GM12873 (cell line): ENCODE results near the gene PGM5.

Source experiments
- TF ChIP-seq, protein P1 (sequence below): IDR thresholded peaks from 2 replicates; pipeline ENCODE4 v1.5.1; 2012; ENCODE audit warnings: low read depth, mild to moderate bottlenecking, moderate library complexity, low read length, control low read depth; ENCODE audit not compliant: insufficient read depth; ENCODE audit errors: missing control alignments

The PGM5 gene

DNA sequence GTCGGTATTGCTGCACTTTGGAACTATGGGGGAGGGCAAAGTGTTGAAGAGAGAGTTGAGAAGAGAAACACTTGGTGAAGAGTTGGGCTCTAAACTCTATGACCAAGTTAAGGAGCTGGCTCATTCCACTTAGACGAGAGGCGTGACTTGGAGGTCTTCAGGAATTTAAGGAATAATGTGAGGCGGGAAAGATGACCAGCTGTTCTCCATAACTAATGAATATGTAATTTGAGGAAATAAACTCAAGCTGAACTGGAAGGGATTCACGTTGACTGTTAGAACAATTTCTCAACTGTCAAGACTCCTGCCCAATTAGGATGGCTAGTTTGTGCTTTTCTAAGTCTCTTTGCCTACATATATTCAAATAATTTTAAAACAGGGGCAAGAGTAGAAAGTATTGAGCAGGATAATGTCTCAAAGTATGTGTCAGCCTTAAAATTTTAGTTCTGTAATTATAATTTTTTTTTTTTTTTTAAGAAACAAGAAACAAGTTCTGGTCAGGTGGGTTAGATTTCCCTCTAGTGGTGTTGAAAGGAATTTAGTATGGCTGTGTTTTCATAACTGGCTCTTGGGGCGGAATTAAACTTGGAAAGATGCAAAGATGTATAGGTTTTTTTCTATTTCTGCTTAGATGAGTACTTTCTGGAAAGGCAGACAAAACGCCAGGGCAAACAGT, 150.9 kb downstream of the PGM5 start:
- TF ChIP-seq, protein P1, sequence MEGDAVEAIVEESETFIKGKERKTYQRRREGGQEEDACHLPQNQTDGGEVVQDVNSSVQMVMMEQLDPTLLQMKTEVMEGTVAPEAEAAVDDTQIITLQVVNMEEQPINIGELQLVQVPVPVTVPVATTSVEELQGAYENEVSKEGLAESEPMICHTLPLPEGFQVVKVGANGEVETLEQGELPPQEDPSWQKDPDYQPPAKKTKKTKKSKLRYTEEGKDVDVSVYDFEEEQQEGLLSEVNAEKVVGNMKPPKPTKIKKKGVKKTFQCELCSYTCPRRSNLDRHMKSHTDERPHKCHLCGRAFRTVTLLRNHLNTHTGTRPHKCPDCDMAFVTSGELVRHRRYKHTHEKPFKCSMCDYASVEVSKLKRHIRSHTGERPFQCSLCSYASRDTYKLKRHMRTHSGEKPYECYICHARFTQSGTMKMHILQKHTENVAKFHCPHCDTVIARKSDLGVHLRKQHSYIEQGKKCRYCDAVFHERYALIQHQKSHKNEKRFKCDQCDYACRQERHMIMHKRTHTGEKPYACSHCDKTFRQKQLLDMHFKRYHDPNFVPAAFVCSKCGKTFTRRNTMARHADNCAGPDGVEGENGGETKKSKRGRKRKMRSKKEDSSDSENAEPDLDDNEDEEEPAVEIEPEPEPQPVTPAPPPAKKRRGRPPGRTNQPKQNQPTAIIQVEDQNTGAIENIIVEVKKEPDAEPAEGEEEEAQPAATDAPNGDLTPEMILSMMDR: peak; percentile 53

DNA sequence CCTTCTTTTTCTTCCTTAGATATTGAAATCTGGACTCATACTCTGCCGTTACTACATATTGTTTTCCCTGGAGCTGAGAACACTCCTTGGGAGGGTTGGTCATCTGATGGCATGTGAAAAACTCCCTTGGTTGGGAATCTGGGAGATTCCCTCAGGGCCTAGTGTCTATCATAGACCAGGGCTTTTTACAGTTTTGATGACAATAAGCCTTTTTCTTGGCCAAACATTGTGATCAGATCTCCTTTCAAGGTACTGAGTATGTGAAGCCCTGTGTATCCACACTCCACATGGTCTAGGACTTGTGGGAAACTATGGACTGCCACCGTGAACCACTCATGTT, 151.4 kb downstream of the PGM5 start:
- TF ChIP-seq, protein P1: no peak

DNA sequence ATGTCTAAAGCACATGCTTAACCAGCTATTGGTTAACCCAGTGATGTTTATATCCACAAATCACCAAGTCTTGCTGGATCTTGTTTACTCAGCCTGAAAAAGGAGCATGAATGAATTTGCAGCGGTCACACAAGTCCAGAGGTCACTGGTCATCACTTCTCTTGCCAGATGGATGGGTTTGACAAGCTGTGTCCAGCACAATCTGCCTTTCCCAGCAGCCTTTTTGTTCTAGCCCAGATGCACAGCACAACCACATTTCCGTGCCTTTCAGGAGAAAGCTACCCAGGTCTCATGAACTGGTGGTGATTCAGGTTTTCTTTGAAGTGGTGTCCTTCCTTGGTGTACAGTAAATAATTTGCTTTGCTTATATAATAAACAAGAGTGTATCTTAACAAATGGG, 152.1 kb downstream of the PGM5 start:
- TF ChIP-seq, protein P1: no peak

DNA sequence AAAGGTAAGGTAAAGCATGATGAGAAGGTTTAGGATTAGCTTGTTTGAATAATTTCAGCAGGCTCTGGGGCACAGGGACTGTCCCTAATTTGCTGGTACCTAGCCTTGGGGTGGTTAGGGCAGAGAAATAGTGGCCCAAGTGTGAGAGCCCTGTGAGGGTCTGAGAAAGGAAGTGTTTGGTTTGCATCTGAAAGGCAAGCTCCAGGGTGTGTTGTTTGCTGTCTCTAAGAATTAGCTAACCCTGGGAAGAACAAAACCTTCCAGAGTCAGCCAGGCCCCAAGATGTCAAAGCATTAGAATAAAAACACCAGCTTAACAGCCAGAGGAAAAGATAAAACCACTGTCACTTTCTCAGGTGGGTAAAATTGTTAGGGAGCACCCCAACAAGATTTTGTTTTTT, 153.3 kb downstream of the PGM5 start:
- TF ChIP-seq, protein P1: no peak

DNA sequence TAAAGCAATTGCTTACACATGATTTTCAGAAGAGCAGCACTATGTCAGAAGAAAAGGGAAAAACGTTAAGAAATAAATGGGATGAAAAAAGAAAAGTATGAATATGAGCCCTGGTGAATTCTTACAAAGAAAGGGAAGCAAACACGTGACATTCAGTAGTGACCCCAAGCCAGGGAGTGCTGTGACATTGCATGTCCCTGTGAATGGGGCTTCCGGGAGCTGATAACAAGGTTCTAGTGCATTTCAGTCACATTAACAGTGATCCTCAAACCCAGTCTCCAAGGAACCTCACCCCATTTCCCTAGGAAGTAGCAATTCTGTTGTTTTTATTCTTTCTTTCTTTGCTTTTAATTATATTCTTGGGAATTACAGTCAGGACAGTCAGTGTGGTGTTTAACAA, 157.0 kb downstream of the PGM5 start:
- TF ChIP-seq, protein P1: no peak

DNA sequence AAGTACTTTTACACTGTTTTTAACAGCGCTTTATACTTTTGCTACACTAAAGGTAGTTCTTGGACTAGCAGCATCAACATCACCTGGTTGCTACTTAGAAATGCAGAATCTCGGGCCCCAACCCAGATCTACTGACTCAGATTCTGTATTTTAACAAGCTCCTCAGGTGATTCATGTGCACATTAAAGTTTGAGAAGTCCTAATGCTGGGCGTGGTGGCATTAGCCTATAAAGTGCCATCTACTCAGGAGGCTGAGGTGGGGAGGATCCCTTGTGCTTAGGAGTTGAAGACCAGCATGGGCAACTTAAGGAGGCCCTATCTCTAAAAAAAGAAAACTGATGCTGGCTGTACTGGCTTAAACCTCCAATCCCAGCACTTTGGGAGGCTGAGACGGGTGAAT, 157.6 kb downstream of the PGM5 start:
- TF ChIP-seq, protein P1: no peak

DNA sequence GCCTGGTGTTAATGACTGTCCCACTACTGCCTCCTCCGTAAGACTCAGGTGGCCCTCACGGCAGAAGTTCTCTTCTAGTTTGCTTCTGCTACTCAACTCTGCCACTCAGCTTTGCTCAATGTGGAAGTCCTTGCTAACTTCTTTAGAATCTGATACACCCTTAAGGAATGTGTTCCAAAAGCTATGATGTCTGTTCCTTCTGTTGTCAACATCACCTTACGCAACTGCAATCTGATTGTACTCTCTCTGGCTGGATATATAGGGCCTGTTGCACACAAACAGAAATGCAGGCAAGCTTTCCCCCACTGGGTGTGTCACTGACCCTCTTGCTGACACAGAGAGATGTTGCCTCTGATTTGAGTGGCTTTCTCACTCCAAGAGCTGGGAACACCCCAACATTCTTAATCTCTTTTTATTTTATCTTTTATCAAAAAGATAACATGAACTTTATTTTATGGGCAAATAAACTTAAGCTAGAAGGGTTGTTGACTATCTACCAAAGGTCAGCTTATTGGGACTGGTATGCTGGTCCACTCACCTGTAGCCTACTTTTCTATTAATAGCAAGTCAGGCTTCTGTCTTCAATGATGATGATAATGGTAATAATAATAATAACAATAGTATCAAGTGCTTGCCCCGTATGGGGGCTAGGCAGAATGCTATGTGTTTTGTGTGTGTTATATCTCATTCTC, 159.1 kb downstream of the PGM5 start:
- TF ChIP-seq, protein P1: no peak
